H1 (cell line): ENCODE results near the gene DYRK1A. TPM values are rescaled to one million over a fixed set of nuclear protein-coding genes. Genes with fewer than 3 reads are reported as not detected.

Experiments used
- CTCF ChIA-PET: fragments of 300-600 bp; sonication (Branson Sonifier 250); formaldehyde crosslinking; loops from one replicate; lab custom pipeline; 2021; ENCODE audit not compliant: partially characterized antibody; lab: Charles Lee
- POLR2A ChIA-PET: fragments of 300-600 bp; sonication (Branson Sonifier 250); formaldehyde crosslinking; loops from one replicate; lab custom pipeline; 2021; ENCODE audit warnings: inconsistent platforms; ENCODE audit not compliant: partially characterized antibody; lab: Charles Lee
- DNase-seq, 2 experiments: peaks; one replicate each; pipeline versions ENCODE4 v3.0.0 to v3.0.0-alpha.2; 2010 to 2022; ENCODE audit warnings: low spot score in 2 of 2, low read depth in 1 of 2, mixed read lengths in 1 of 2
- FAIRE-seq: peaks from 2 replicates; lab custom pipeline; 2011; peaks lifted over from hg19 to GRCh38; lab: Jason Lieb, UNC
- H2AFZ ChIP-seq: 2 replicates; pipeline ENCODE4 v1.8.1; 2012; ENCODE audit warnings: low read length, inconsistent platforms
- H2AK5ac ChIP-seq: 2 replicates; pipeline ENCODE4 v1.6.1; 2013; ENCODE audit warnings: low read depth, low read length
- H2BK120ac ChIP-seq: replicated peaks from 2 replicates; pipeline ENCODE3; 2013; ENCODE audit warnings: low read depth, low read length, inconsistent platforms
- H2BK12ac ChIP-seq: 2 replicates; pipeline ENCODE4 v1.6.1; 2013; ENCODE audit warnings: low read depth, low read length
- H2BK15ac ChIP-seq: 2 replicates; pipeline ENCODE4 v1.6.1; 2013; ENCODE audit warnings: low read length
- H2BK20ac ChIP-seq: 2 replicates; pipeline ENCODE4 v1.6.1; 2013; ENCODE audit warnings: low read length
- H2BK5ac ChIP-seq: 2 replicates; pipeline ENCODE4 v1.6.1; 2013; ENCODE audit warnings: low read depth, low read length
- H3K14ac ChIP-seq: 2 replicates; pipeline ENCODE4 v1.6.1; 2013; ENCODE audit warnings: inconsistent platforms; ENCODE audit not compliant: insufficient read length
- H3K18ac ChIP-seq: 2 replicates; pipeline ENCODE4 v1.6.1; 2013; ENCODE audit warnings: low read length; ENCODE audit errors: extremely low read depth
- H3K23ac ChIP-seq: 2 replicates; pipeline ENCODE4 v1.6.1; 2013; ENCODE audit warnings: inconsistent platforms; ENCODE audit not compliant: insufficient read length
- H3K23me2 ChIP-seq: 2 replicates; pipeline ENCODE4 v1.6.1; 2013; ENCODE audit warnings: low read depth, low read length
- H3K27ac ChIP-seq: 2 replicates; pipeline ENCODE4 v1.6.1; 2011; ENCODE audit warnings: low read depth, low read length, inconsistent platforms
- H3K27me3 ChIP-seq, 4 experiments: replicated peaks in 1 of 4; 1 replicate in 1 of 4; 2 replicates in 3 of 4; pipeline versions ENCODE4 v1.6.1 to v1.8.1; 2011 to 2013; ENCODE audit warnings: low read length in 3 of 4, mild to moderate bottlenecking in 3 of 4, inconsistent platforms in 2 of 4, mixed read lengths in 2 of 4, moderate library complexity in 1 of 4; ENCODE audit not compliant: control insufficient read depth in 3 of 4, insufficient read depth in 3 of 4; ENCODE audit errors: extremely low read depth in 1 of 4
- H3K36me3 ChIP-seq, 4 experiments: 2 replicates each; pipeline versions ENCODE4 v1.6.1 to v1.8.1; 2011 to 2013; ENCODE audit warnings: mild to moderate bottlenecking in 4 of 4, low read length in 3 of 4, moderate library complexity in 2 of 4, control low read depth in 1 of 4, inconsistent platforms in 1 of 4; ENCODE audit not compliant: insufficient read depth in 4 of 4, control insufficient read depth in 2 of 4
- H3K4ac ChIP-seq: replicated peaks from 2 replicates; pipeline ENCODE3; 2013; ENCODE audit warnings: low read length, low read depth, mixed read lengths, inconsistent platforms; ENCODE audit not compliant: insufficient read length
- H3K4me1 ChIP-seq, 4 experiments: replicated peaks in 1 of 4; 1 replicate in 1 of 4; 2 replicates in 3 of 4; pipeline versions ENCODE4 v1.6.1 to v1.8.1; 2011 to 2013; ENCODE audit warnings: low read length in 3 of 4, inconsistent platforms in 2 of 4, mixed read lengths in 1 of 4; ENCODE audit not compliant: insufficient read depth in 4 of 4, control insufficient read depth in 3 of 4
- H3K4me2 ChIP-seq, 2 experiments: 2 replicates each; pipeline versions ENCODE4 v1.6.1 to v1.8.1; 2011 to 2013; ENCODE audit warnings: low read depth in 2 of 2, low read length in 2 of 2, control low read depth in 1 of 2, inconsistent platforms in 1 of 2, mild to moderate bottlenecking in 1 of 2; ENCODE audit not compliant: insufficient read depth in 1 of 2
- H3K4me3 ChIP-seq, 4 experiments: fragments of 200-600, 300-600 bp in 1 of 4; sonication (generic), shearing (Covaris generic), sonication (Bioruptor Twin) in 1 of 4; 2 replicates each; pipeline versions ENCODE4 v1.5.1 to v1.8.1; 2011 to 2016; ENCODE audit warnings: low read length in 4 of 4, low read depth in 3 of 4, control low read depth in 2 of 4, inconsistent platforms in 2 of 4, mild to moderate bottlenecking in 2 of 4, mixed read lengths in 1 of 4, moderate library complexity in 1 of 4; ENCODE audit not compliant: insufficient read depth in 2 of 4; ENCODE audit errors: extremely low read depth in 1 of 4
- H3K56ac ChIP-seq: replicated peaks from 2 replicates; pipeline ENCODE3; 2013; ENCODE audit warnings: low read depth, mild to moderate bottlenecking, mixed read lengths, low read length, inconsistent platforms; ENCODE audit not compliant: insufficient read length
- H3K79me1 ChIP-seq: 2 replicates; pipeline ENCODE4 v1.6.1; 2013; ENCODE audit warnings: low read depth, low read length, control low read depth
- H3K79me2 ChIP-seq, 2 experiments: 2 replicates each; pipeline versions ENCODE4 v1.6.1 to v1.8.1; 2012 to 2013; ENCODE audit warnings: low read length in 2 of 2, mild to moderate bottlenecking in 2 of 2, inconsistent platforms in 1 of 2; ENCODE audit not compliant: insufficient read depth in 2 of 2, control insufficient read depth in 1 of 2
- H3K9ac ChIP-seq, 4 experiments: replicated peaks in 1 of 4; 1 replicate in 1 of 4; 2 replicates in 3 of 4; pipeline versions ENCODE4 v1.6.1 to v1.8.1; 2011 to 2013; ENCODE audit warnings: low read depth in 3 of 4, low read length in 3 of 4, control low read depth in 2 of 4, mild to moderate bottlenecking in 2 of 4, moderate library complexity in 2 of 4, inconsistent platforms in 1 of 4; ENCODE audit errors: extremely low read depth in 1 of 4
- H3K9me3 ChIP-seq, 2 experiments: 2 replicates each; pipeline versions ENCODE4 v1.6.1 to v1.8.1; 2012 to 2013; ENCODE audit warnings: mild to moderate bottlenecking in 2 of 2, moderate library complexity in 2 of 2, control low read depth in 1 of 2, inconsistent platforms in 1 of 2, low read depth in 1 of 2, low read length in 1 of 2, mixed read lengths in 1 of 2; ENCODE audit not compliant: insufficient read depth in 2 of 2
- H4K20me1 ChIP-seq, 2 experiments: replicated peaks in 1 of 2; 2 replicates each; pipeline versions ENCODE3 to v1.8.1; 2011 to 2013; ENCODE audit warnings: inconsistent platforms in 2 of 2, low read length in 2 of 2, mild to moderate bottlenecking in 1 of 2; ENCODE audit not compliant: insufficient read depth in 2 of 2, control insufficient read depth in 1 of 2
- H4K5ac ChIP-seq: 2 replicates; pipeline ENCODE4 v1.6.1; 2013; ENCODE audit warnings: low read length, low read depth, mixed read lengths, inconsistent platforms; ENCODE audit not compliant: insufficient read length
- H4K8ac ChIP-seq: 2 replicates; pipeline ENCODE4 v1.8.0; 2013; ENCODE audit warnings: mild to moderate bottlenecking, moderate library complexity, low read length, inconsistent platforms; ENCODE audit not compliant: insufficient read depth; ENCODE audit errors: extremely low read depth
- H4K91ac ChIP-seq: replicated peaks from 2 replicates; pipeline ENCODE3; 2013; ENCODE audit warnings: low read length, mixed read lengths, inconsistent platforms; ENCODE audit not compliant: insufficient read length
- BRCA1 ChIP-seq: IDR thresholded peaks from 2 replicates; pipeline ENCODE4 v1.6.1; 2012; ENCODE audit warnings: low read depth, low read length, improper control_type of control experiment
- CHD2 ChIP-seq: IDR thresholded peaks from 2 replicates; pipeline ENCODE4 v1.6.1; 2012; ENCODE audit warnings: low read length, improper control_type of control experiment
- HDAC2 ChIP-seq, 2 experiments: fragments of 300-600 bp in 1 of 2; sonication (generic) in 1 of 2; IDR thresholded peaks; 2 replicates each; pipeline ENCODE4 v1.6.1; 2011 to 2012; ENCODE audit warnings: low read depth in 2 of 2, low read length in 2 of 2, mild to moderate bottlenecking in 2 of 2, moderate library complexity in 2 of 2, borderline replicate concordance in 1 of 2, inconsistent platforms in 1 of 2
- JUND ChIP-seq: IDR thresholded peaks from 2 replicates; pipeline ENCODE4 v1.6.1; 2011; ENCODE audit warnings: mild to moderate bottlenecking, improper control_type of control experiment, low read length
- KDM1A ChIP-seq: fragments of 200-600, 300-600 bp; sonication (generic); IDR thresholded peaks from 2 replicates; pipeline ENCODE4 v1.7.1; 2016; ENCODE audit warnings: mild to moderate bottlenecking, low read length, borderline replicate concordance
- NRF1 ChIP-seq: IDR thresholded peaks from 2 replicates; pipeline ENCODE4 v1.6.1; 2011; ENCODE audit warnings: mild to moderate bottlenecking, low read depth, low read length, improper control_type of control experiment
- POLR2A ChIP-seq, 2 experiments: IDR thresholded peaks; 1 replicate in 1 of 2; 2 replicates in 1 of 2; pipeline ENCODE4 v1.6.1; 2011; ENCODE audit warnings: low read depth in 2 of 2, low read length in 2 of 2, mild to moderate bottlenecking in 2 of 2; ENCODE audit errors: control extremely low read depth in 1 of 2
- POU5F1 ChIP-seq: IDR thresholded peaks from 2 replicates; pipeline ENCODE4 v1.6.1; 2011; ENCODE audit warnings: low read depth, mild to moderate bottlenecking, low read length, moderate library complexity
- SIN3A ChIP-seq, 2 experiments: IDR thresholded peaks in 1 of 2; conservative IDR thresholded peaks in 1 of 2; 2 replicates each; pipeline ENCODE4 v1.6.1; 2011 to 2012; ENCODE audit warnings: low read length in 2 of 2, improper control_type of control experiment in 1 of 2, low read depth in 1 of 2, mild to moderate bottlenecking in 1 of 2
- SP2 ChIP-seq: IDR thresholded peaks from 2 replicates; pipeline ENCODE4 v1.6.1; 2012; ENCODE audit warnings: mild to moderate bottlenecking, low read length, inconsistent platforms
- WGBS, 2 experiments: shearing (Covaris generic) in 1 of 2; methylation state at CpG; one replicate each; pipeline versions ENCODE4 v1.1.6 to v1.1.7; 2013 to 2015; ENCODE audit warnings: low lambda C conversion rate in 2 of 2, mixed read lengths in 2 of 2, inconsistent platforms in 1 of 2, low coverage in 1 of 2, missing lambda C conversion rate in 1 of 2; ENCODE audit not compliant: insufficient replicate concordance in 2 of 2, insufficient coverage in 1 of 2, insufficient read length in 1 of 2; ENCODE audit errors: extremely low coverage in 1 of 2, missing lambda C conversion rate in 1 of 2; 5-methylcytosine and 5-hydroxymethylcytosine counted together
- polyA plus RNA-seq, 7 experiments: library from polyadenylated mRNA; depleted of rRNA in 3 of 7; stranded (reverse) in 5 of 7; unstranded in 2 of 7; fragments of >200 nt in 5 of 7; fragments of 200-250 nt in 2 of 7; gene quantifications; 1 replicate in 5 of 7; 2 replicates in 1 of 7; 4 replicates in 1 of 7; pipeline versions ENCODE4 v1.2.1 to v1.2.3, GENCODE V29; 2011 to 2013; ENCODE audit warnings: missing spikeins in 2 of 7, mixed read lengths in 2 of 7
- total RNA-seq: library from RNA; stranded (reverse); fragmentation: NEBNext Ultra II Directional; extraction: Animal tissue kit (Norgen Biotek cat#: 25700); gene quantifications from 2 replicates; pipeline ENCODE4 v1.2.1, GENCODE V29; 2021
- TF ChIP-seq, protein P1 (sequence below): IDR thresholded peaks from 2 replicates; pipeline ENCODE4 v1.6.1; 2012; ENCODE audit warnings: low read length, inconsistent platforms

DYRK1A gene
- total and polyA plus RNA-seq, 2 of the 8 experiments (the other 6 are each of a cell fraction or from before 2014, with no cell fraction given), result 61.1 to 62.2 TPM

DNA sequence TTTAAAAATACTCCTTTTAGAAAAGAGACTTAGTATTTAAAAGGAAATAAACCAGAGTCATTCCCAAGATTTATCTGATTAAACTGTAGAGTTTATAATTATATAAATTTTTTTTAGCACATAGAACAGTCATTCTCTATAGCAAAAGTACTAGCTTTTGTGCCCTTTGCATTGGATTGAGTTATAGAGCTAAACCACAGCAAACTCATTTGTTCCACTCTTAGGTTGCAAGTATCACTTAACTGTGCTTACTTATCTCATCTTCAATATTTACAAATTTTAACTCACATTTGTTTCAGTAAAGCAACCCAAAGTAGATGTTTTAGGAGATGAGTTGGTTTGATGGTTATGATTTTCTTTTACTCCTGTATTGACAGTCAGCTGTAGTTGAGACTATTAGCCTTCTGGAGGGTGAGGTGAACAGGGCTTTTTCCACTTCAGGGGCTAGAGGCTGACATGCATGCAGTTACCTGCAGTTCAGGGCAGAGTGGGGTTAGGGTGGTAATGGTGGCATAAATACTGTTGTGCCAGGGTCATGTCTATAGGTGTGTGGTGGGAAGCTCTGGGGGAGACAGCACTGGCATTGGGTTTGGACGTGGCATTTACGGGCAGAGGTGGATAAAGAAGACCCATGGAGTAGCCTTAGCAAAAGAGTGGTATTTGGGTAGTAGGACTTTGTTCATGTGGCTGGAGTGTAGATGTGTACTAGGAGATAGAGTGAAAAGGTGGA is 42.1 kb downstream of the DYRK1A start:
- no peaks in the 10 kb centered on the region; a peak in 1 of 7 replicates for H3K4me1 ChIP-seq
- H3K9me3 ChIP-seq, result no peaks in the 10 kb centered on the region
- no peak overlapping the region for H4K8ac ChIP-seq
- no peak for FAIRE-seq
- no peak overlapping the region for H2BK15ac ChIP-seq
- ChIA-PET CTCF (interaction anchor here (0.7 to 2.0 kb wide), 2 partner anchors 11 to 54 kb away, joined by 3 to 4 read pairs; no protein-coding TSS in a partner anchor), POLR2A (interaction anchor here (0.6 to 1.6 kb wide), 4 partner anchors 14 to 184 kb away, joined by 3 to 4 read pairs (median 3); partner anchors contain the start of gene DYRK1A)
- no peak for DNase-seq
- peaks cover 16% of the 10 kb centered on the region for H3K79me1 ChIP-seq
- no peak overlapping the region for H3K4me3 ChIP-seq
- no peak overlapping the region for H4K5ac ChIP-seq
- peaks cover 53 to 100% of the 10 kb centered on the region in 2 experiments for H3K79me2 ChIP-seq
- H4K20me1 ChIP-seq, result peaks cover 32 to 37% of the 10 kb centered on the region in 2 experiments
- no peak overlapping the region for H4K91ac ChIP-seq
- no peak overlapping the region for H2AFZ ChIP-seq
- no peak overlapping the region for H3K18ac ChIP-seq
- H3K23ac ChIP-seq, result no peak overlapping the region
- H2BK20ac ChIP-seq, result no peak overlapping the region
- H3K9ac ChIP-seq, result no peak overlapping the region
- 98% methylated on average over 2 of the region's 2 CpGs; no CpG with 5 or more reads in 1 of the 2 experiments for WGBS, 2 experiments
- TF ChIP-seq HDAC2 (IDR thresholded peaks at IDR 0.05; ENCODE audit: borderline replicate concordance in 1 of 2, low read depth in 2 of 2, low read length in 2 of 2), result no peak
- TF ChIP-seq SIN3A (conservative IDR thresholded peaks at IDR 0.05 in 1 of 2, IDR thresholded peaks at IDR 0.05 in 1 of 2; ENCODE audit: low read depth in 1 of 2, low read length in 2 of 2), result no peak
- TF ChIP-seq JUND, result no peak
- no peak for TF ChIP-seq BRCA1
- TF ChIP-seq KDM1A, result no peak
- TF ChIP-seq POU5F1, result no peak
- TF ChIP-seq CHD2, result no peak
- TF ChIP-seq SP2, result no peak
- TF ChIP-seq POLR2A (IDR thresholded peaks at IDR 0.05; ENCODE audit: control extremely low read depth in 1 of 2, low read depth in 2 of 2, low read length in 2 of 2), result no peak
- TF ChIP-seq NRF1, result no peak
- TF ChIP-seq, protein P1, sequence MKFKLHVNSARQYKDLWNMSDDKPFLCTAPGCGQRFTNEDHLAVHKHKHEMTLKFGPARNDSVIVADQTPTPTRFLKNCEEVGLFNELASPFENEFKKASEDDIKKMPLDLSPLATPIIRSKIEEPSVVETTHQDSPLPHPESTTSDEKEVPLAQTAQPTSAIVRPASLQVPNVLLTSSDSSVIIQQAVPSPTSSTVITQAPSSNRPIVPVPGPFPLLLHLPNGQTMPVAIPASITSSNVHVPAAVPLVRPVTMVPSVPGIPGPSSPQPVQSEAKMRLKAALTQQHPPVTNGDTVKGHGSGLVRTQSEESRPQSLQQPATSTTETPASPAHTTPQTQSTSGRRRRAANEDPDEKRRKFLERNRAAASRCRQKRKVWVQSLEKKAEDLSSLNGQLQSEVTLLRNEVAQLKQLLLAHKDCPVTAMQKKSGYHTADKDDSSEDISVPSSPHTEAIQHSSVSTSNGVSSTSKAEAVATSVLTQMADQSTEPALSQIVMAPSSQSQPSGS, result no peak
- H3K36me3 ChIP-seq, result no peaks in the 10 kb centered on the region; a peak in 1 of 8 replicates
- no peak overlapping the region for H3K4me2 ChIP-seq
- peaks cover 3% of the 10 kb centered on the region; the same call in 1 of the 2 replicates for H3K23me2 ChIP-seq
- no peaks in the 10 kb centered on the region for H3K27me3 ChIP-seq
- H2AK5ac ChIP-seq, result no peak overlapping the region
- no peak overlapping the region for H3K56ac ChIP-seq
- no peak overlapping the region for H3K4ac ChIP-seq
- no peak overlapping the region for H3K27ac ChIP-seq
- no peak overlapping the region for H2BK12ac ChIP-seq
- H2BK5ac ChIP-seq, result no peak overlapping the region
- H2BK120ac ChIP-seq, result no peak overlapping the region
- no peak overlapping the region for H3K14ac ChIP-seq
